HG02798 (cell line): ENCODE results near the gene ZNF236.

Experiments
- ATAC-seq: cut with Tn5 transposase; IDR thresholded peaks from one replicate; pipeline ENCODE4 v1.9.1; 2021; ENCODE audit warnings: mild to moderate bottlenecking; ENCODE audit not compliant: unreplicated experiment, poor library complexity

The ZNF236 gene

DNA sequence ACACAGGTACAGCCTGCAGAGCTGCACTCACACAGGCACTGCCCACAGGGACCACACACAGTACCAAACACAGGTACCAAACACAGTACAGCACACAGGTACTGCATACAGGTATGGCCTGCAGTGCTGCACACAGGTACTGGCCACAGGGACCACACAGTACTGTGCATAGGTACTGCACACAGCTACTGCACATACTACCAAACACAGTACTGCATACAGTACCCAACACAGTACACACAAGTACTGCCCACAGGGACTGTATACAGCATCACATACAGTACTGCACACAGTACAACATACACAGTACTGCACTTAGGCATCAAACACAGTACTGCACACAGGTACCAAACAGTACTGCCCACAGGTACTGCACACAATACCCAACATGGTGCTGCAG is 74.3 kb downstream of the ZNF236 start:
- no peak for ATAC-seq

DNA sequence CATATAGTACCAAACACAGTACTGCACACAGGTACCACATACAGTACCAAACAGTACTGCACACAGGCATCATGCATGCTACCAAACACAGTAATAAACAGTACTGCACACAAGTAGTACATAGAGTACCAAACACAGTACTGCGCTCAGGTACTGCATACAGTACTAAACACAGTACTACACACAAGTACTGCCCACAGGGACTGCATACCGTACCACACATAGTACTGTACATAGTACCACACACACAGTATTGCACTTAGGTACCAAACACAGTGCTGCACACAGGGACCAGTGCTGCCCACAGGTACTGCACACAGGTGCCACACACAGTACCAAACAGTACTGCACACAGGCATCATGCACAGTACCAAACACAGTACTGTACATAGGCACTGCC is 74.9 kb downstream of the ZNF236 start:
- no peak for ATAC-seq

DNA sequence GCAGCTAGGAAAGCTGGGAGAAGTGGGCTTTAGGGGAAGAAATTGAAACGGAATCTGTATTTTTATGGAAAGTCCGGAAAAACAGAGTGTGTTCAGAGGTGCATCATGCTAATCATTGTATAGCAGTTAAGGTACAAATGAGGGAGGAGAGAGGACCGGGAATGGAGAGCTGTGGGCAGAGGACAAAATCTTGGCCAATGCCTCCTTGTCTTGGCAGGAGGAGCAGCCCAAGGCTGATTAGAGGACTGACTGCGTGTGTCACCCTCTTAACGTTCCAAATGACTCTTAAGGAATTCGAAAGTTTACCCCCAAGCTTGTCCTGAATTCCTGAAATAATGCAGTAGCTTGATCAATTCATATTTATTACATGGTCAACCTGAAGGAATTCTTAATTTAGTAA is 81.0 kb downstream of the ZNF236 start:
- no peak for ATAC-seq

DNA sequence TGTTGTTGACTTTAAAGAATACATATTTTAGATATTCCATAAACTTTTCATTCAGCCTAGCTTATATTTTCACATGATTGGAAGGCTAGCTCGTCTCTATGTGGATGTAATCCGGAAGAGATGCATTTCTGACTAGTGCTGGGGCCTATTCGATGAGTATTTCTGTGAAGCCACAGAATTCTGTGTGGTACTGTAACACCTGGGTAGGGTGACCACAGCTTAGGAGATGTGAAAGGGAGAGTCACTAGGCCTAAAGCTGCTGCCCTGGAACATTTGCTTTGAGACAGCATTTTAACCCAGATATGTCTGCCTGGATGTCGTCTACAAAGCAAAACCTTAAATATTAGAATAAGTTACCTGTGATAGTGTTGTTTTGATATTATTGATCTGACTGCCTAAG is 83.5 kb downstream of the ZNF236 start:
- ATAC-seq, result no peak

DNA sequence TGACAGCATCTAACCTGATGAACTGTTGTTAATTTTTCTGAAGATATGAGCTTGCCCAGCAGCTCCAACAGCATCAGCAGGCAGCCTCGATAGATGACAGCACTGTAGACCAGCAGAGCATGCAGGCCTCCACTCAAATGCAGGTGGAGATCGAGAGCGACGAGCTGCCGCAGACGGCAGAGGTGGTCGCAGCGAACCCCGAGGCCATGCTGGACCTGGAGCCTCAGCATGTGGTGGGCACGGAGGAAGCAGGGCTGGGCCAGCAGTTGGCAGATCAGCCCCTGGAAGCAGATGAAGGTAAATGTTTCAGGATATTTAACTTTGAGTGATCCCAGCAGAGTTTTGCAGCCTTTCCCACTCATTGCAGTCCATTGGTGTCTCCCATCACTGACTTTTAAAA is 85.9 kb downstream of the ZNF236 start:
- ATAC-seq, result no peak

DNA sequence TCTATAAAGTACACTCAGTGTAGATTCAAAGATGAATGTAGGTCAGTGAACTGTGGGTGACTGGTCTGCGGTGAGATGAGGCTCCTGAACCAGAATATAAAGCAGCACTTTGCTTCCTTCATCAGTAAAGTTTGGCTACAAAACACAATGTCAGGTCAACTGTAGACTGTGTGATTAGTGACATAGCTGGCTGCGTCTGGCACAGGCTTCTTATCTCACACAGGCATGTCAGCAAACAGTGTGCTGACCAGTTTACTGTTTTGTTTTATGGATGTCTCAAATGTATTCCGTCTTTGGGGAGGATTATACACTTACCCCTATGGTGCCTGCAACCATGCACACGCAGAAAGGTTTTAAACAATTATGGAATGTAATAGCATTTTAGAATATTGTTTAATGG is 87.1 kb downstream of the ZNF236 start:
- ATAC-seq, result no peak

DNA sequence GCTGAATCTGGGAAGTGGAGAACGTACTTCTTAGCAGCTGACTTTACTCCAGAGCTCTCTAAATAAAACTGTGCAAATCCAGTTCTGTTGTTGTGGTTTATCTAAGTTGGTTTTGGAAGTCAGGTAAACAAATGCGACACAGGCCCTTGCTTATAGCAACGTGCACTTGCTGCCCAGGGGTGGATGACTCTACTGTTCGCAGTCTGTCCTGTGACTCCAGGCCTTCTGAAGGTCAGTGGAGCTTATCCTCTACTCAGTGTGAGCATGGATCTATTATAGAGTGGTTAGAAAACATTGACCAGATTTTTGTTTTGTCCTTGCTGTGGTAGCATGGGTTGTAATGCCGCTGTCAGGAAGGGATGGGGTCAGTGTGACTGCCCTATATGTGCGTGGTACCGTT is 89.1 kb downstream of the ZNF236 start:
- no peak for ATAC-seq

DNA sequence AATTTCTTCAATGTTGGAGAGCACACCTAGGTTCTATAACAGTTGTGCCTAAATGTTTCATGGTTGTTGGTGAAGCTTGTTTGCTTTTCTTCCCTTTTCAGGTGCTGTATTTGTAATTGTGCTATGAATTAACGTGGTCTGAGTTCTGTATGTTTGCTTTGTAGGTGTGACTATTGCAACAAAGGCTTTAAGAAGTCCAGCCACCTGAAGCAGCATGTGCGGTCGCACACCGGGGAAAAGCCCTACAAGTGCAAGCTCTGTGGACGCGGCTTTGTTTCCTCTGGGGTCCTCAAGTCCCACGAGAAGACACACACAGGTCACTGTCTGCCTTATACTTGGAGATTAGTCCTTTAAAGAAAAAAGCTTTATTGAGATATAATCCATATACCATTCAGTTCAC is 91.2 kb downstream of the ZNF236 start:
- ATAC-seq, result no peak

DNA sequence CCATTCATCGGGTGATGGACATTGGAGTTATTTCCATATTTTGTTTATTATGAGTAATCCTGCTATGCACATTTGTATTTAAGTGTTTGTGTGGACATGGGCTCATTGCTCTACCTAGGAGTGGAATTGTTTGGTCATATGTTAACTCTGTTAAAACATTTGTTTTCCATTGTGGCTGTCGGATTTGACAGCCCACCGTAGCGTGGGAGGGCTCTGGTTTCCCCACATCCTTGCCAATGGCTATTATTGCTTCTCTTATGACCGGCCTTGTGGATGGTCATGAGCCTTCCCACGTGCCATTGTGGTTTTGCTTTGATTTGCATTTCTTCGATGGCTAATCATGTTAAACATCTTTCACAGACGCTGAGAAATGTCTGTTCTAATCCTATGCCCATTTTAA is 92.0 kb downstream of the ZNF236 start:
- no peak for ATAC-seq

DNA sequence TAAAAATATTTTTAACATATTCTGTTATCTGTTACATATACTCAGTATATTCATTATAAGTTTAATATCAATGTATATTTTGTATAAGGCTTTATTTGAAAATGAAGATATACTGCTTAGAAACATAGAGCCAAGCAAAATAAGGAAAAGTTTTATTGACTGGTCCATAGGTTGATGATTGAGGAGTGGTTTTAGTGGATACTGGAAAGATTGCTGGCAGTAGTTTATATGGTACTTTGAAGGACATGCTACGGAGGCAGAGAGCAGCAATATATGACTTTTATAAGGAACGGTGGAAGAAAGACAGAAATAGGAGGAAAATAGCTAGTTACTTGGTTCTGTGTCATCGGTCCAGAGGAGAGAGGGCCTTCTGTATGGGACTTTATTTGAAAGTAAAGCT is 92.4 kb downstream of the ZNF236 start:
- ATAC-seq, result no peak

DNA sequence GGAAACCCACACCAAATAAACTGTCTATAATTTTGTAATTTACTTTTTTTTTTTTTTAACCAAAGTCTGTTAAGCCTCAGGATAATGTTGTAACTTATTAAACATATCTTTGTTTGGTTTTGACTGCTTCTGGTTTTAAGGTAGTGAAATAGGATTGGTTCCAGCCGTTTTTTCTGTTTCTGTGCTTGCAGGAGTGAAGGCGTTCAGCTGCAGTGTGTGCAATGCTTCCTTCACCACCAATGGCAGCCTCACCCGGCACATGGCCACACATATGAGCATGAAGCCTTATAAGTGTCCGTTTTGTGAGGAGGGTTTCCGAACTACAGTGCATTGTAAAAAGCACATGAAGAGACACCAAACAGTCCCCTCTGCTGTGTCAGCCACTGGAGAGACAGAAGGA is 93.1 kb downstream of the ZNF236 start:
- ATAC-seq, result no peak

DNA sequence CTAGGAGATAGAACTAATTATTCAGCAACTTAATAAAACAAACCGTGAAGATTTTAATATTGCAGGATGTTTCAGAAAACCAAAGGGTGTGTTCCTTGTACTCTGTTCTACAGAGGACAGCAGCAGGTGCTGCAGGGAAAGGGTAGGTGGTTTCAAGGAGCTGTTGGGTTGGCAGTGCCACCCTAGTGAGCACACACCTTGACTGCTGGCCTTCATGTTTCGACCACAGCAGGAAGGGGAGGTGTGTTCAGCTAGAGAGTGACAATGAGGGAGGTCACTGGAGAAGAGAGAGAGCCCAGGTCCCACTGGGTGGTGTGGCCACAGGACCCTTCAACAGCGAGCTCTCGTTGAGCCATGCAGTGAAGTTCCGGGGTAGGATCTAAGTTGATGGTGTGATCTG is 98.6 kb downstream of the ZNF236 start:
- no peak for ATAC-seq

DNA sequence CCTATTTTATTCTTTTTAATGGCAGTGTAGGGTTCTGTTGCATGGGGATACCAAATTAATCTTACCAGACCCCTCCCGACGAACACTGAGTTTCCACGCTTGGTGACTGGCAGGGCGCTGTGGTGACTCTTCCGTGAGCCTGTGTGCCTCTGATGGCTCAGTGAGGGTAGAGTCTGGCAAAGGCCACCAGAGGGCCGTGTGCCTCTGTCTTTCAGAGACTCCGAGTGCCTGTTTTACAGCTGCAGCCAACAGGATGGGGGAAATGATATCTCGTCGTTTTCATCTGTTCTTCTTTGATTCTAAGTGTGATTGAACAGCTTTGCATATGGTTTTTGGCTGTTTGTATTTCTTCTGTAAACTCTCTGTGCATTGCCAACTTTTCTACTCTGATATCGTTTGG is 99.8 kb downstream of the ZNF236 start:
- ATAC-seq, result peak; percentile 99

DNA sequence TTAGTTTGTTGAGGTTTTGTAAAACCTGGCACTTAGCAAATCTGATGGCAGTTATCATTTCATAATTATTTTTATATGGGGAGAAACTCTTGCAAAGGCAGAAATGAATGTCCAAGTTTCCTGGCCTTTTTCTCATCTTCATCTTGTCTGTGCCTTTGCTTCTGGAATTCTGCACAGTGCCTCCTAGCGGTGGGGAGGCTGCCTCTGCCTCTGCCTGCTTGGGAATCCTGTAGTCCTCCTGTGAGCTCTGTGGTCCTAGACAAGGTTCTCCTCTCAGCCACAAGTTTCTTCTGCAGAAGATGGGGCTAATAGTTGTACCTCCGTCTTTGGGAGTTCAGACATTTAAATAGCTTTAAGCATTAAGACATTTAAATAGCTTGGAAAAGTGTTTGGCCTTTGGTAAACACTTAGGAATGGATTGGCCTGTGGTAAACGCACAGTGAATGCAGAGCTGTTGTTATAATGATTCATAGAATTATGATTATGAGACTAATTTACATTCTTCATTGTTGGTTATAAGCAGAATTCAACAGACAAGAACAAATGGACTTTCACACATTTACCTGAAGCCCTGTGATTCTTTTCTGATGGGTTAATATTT is 101.2 kb downstream of the ZNF236 start:
- ATAC-seq, result no peak

DNA sequence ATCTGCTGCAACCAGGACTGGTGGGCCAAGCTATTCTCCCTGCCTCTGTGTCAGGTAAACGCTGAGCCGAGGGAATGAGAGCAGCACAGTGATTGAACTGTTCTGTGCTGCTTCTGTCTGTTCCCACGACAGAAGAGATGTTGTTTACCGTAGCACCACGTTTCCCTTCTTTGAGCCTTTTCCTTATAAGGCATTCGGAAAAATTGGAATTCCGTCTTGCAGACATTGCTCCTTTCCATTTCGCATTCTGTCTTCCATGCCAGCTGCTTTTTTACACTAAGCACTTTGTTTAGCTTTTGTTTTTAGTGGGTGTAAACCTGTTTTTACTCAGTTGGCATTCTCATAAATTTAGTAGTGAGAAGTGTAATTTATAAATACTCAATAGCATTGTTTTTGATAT is 103.1 kb downstream of the ZNF236 start:
- ATAC-seq, result no peak

DNA sequence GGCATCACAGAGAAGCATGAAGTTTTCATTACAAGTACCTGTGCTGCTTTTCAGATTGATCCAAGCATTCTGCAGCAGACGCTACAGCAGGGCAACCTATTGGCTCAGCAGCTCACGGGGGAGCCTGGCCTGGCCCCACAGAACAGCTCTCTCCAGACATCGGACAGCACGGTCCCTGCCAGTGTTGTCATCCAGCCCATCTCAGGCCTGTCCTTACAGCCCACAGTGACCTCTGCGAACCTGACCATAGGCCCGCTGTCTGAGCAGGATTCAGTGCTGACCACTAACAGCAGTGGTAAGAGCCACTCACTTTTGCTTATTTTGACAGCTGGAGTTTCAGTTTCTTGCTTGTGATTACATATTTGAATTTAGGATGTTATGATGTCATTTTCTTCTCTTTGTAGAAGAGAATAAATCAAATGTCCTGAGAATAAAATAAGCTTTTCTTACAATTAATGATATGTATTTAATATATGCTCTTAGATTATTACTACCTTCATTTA is 104.9 kb downstream of the ZNF236 start:
- ATAC-seq, result no peak

DNA sequence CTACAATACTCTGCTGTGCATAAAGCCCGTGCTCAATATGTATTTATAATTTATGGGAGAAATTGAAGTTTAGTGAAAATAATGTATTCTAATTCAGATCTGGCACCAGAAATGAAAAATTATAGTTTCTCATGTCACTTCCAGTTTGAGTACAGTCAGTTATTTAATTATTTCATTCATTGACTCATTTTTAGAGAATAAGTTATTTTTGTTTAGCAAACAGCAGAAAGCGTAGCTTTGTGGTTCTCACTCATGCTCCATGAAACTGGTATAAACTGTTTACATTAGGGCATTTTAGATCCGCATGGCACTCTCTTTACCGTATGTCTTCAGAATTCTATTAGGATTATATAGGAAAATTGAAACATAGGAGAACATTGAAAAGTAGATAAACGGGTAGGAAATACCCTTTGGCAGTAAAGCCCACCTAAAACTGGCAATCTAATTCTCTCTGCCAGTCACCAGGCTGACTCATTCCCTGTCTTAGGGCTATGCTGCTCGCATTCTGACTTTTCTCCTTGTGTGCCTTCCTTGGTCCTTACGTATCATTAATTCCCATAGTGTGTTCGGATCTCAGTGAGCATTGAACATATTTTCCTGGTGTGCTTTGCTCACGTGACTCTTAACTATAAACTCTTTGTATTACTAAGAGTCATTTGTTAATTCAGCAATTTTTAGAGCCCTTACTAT is 106.0 kb downstream of the ZNF236 start:
- ATAC-seq, result peak; percentile 35

DNA sequence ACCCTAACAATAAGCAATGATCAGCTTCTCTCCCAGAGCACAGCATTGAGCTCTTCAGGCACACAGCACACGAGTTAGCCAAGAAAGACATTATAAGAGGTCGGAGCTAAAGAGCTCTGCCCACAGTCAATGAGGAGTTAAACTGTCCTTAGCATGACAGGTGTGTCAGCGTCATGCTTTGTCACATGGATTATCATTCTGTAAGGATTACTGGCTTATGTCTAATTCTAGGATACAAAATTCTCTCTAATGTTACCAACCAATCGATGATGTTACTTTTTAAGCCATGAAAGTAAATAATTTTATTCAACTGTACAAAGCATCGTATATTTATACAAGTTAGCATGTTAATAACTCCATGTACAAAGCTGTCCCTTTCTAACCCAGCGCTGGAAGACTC is 108.8 kb downstream of the ZNF236 start:
- ATAC-seq, result no peak

DNA sequence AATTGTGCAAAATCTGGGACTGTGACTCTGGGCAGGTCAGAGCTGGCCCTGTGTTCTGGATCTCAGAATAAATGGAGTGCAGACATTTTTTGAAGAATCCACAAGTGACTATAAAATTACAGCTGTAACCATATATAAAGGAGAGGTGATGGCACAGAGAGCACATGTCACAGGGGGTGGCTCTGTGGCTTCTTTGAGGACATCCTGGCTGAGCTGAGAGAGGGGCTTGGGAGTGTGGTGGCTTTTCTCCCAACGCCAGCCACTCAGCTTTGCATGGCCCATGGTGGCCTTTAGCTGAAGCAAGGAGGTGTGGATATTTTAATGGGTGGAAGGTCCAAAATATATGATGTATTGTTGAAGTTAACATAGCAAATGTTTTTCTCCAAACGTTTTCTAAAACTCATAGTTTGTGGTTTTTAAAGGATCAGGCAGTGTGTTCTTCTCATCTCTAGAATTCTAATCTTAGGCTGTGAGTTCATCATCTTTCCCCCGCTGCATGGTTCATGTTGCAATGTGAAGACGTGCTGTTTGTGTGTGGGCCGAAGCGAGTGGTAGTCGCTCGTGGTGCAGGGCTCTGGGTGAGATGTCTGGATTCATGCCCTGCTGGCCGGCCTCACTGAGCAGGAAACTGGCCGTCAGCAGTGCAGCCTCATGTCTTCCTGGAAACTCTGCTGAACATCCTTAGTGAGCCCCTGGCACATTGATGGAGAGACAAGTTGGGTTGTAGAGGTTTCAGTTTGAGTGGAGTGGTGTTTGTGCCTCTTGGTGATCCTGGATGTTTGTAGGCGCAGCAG is 109.9 kb downstream of the ZNF236 start:
- no peak for ATAC-seq

DNA sequence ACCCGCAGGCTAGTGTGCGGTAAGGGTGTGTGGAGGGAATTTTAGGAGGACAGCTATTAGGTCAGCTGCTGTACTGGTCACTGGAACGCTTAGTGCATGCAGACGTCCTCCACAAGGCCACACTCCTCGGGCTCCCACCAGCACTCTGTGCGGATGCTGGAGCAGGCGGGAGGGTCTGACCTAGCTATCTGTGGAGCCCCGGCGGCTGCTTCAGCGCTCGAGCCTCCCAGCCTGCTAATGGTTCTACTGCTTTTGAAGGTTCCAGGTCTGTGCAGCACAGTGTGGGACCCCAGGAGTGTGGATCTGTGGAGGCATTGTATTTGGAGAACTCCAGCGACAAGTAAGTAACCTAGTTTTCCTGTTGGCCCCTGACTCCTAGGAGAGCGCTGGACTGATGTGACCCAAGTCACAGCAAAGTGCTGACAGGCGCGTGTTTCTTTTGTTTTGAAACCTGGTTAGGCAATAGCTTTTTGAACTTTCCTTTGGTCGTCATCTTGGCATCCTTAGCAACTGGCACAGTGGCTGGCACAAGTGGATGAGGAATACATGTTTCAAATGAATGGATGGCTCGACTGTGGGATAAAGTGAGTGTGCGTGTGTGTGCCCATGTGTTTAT is 113.5 kb downstream of the ZNF236 start:
- no peak for ATAC-seq

DNA sequence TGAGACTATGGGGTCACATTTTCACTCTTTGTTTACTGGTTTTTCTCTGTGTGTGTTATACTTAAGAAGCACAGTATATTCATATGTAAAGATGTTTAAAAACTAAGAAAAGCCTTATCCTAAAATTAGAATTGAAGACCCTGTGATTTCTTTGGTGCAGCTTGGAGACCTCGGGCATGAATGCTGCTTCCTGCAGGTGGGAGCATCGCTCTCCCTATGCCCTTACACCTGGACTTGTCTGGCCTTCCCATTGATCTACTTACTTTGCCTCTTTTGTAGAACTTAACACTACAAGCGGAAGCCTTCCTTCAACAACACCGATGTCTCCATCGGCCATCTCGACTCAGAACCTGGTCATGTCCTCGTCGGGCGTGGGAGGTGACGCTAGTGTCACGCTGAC is 114.5 kb downstream of the ZNF236 start:
- ATAC-seq, result no peak
